Measurements from ENCODE around the gene TNXB. TPM values are rescaled to one million over a fixed set of nuclear protein-coding genes. Genes with fewer than 3 reads are reported as not detected.
"Not testable (repeated sequence)": the region's sequence is repeated elsewhere in the genome, so short reads cannot be mapped to it uniquely, and the experiment has no call there.

Gene TNXB
- total RNA-seq, 2 experiments from 2014 or later = 5.7 to 6.4 TPM

DNA sequence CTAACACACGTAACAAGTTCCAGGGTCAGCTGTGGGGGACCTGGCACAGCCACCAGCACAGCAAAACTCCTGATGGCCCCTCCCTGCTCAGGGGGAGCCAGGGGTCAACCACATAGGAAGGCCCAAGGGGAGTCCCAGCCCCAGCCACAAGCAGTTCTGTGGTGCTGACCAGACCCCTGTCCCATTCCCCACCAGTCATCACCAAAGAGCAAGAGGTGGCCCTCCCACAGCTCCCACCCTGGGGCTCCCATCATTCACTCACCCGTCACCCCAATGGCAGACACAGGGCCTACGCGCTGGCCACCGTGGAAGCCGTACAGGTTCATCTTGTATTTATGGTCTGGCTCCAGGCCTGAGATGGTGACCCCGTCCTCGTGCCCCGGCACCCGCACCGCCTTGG lies 59.4 kb downstream of the TNXB start:
- CTCF ChIA-PET; H3K36me3 Mint-ChIP-seq (ENCODE audit: low read depth); H3K9me3 Mint-ChIP-seq; POLR2A ChIA-PET; H3K4me1 Mint-ChIP-seq; DNase-seq; H3K27ac Mint-ChIP-seq; H3K27me3 Mint-ChIP-seq; H3K4me3 Mint-ChIP-seq: not testable (repeated sequence)

- H3K36me3 Mint-ChIP-seq (ENCODE audit: low read depth); POLR2A ChIA-PET; H3K4me3 Mint-ChIP-seq; H3K4me1 Mint-ChIP-seq; H3K27ac Mint-ChIP-seq; DNase-seq; H3K27me3 Mint-ChIP-seq; H3K9me3 Mint-ChIP-seq; CTCF ChIA-PET: not testable (repeated sequence)
Observed at GRCh38 chr6:32049149-32049548, 60.0 kb downstream of the TNXB start.

- DNase-seq = peak; percentile 67
Observed at GRCh38 chr6:32047855-32048766, 61.0 kb downstream of the TNXB start.

DNA sequence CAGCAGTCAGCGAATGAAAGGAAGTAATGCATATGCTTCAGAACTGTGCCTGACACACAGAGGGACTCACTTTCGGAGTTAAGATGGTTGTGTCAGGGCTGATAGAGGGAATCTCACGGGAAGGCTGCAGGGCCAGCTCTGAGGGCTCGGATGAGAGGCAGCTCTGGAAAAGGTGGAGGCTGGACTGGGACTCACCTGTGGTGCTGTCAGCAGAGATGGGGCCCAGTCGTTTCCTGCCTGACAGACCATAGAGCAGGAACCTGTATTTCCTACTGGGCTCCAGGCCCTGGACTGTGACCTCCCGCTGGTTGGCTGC lies 61.6 kb downstream of the TNXB start:
- ChIA-PET POLR2A (no interaction called here), CTCF (interaction anchor here (1.7 kb wide), 1 partner anchor 231 kb away, joined by 3 read pairs; no protein-coding TSS in a partner anchor)
- Mint-ChIP-seq H3K27me3 (peaks cover 6% of the 10 kb centered on the region), H3K27ac (no peak overlapping the region), H3K4me3 (no peak overlapping the region), H3K4me1 (no peaks in the 10 kb centered on the region), H3K9me3 (no peaks in the 10 kb centered on the region), H3K36me3 (ENCODE audit: low read depth) (no peaks in the 10 kb centered on the region)
- no peak for DNase-seq

More at GRCh38 chr6:32047855-32048766, 61.0 kb downstream of the TNXB start:
- ChIA-PET CTCF (interaction anchor here (1.7 kb wide), 1 partner anchor 231 kb away, joined by 3 read pairs; no protein-coding TSS in a partner anchor), POLR2A (no interaction called here)
- no peaks in the 10 kb centered on the region for H3K9me3 Mint-ChIP-seq
- no peaks in the 10 kb centered on the region for H3K4me1 Mint-ChIP-seq
- no peaks in the 10 kb centered on the region for H3K36me3 Mint-ChIP-seq (ENCODE audit: low read depth)
- no peak overlapping the region for H3K4me3 Mint-ChIP-seq
- H3K27ac Mint-ChIP-seq = no peak overlapping the region
- H3K27me3 Mint-ChIP-seq = peaks cover 6% of the 10 kb centered on the region

DNA sequence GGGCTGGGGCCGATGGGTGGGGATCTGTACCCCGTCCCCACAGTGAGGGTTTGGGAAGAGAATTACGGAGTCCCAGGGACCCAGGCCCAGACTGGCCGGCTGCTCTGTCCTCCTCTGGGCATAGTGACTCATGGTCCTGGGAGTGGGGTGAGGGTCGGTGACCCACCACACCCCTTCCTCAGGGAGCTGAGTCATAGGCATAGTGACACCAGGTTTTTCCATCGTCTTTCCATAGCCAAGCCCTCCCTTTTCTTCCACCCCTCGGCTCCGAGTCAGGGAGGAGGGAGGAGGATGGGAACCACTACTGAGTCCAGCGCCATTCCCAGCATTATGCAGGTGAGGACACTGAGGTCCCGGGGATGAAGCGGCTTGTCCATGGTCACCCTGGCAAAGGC lies 62.1 kb downstream of the TNXB start:
- POLR2A ChIA-PET = no interaction called here
- H3K4me3 Mint-ChIP-seq = no peak overlapping the region
- H3K36me3 Mint-ChIP-seq (ENCODE audit: low read depth) = no peaks in the 10 kb centered on the region
- no peaks in the 10 kb centered on the region for H3K9me3 Mint-ChIP-seq
- H3K27ac Mint-ChIP-seq = no peak overlapping the region
- peaks cover 6% of the 10 kb centered on the region for H3K27me3 Mint-ChIP-seq
- no peak for DNase-seq
- CTCF ChIA-PET = interaction anchor here (1.7 kb wide), 1 partner anchor 232 kb away, joined by 3 read pairs; no protein-coding TSS in a partner anchor
- H3K4me1 Mint-ChIP-seq = no peaks in the 10 kb centered on the region

DNA sequence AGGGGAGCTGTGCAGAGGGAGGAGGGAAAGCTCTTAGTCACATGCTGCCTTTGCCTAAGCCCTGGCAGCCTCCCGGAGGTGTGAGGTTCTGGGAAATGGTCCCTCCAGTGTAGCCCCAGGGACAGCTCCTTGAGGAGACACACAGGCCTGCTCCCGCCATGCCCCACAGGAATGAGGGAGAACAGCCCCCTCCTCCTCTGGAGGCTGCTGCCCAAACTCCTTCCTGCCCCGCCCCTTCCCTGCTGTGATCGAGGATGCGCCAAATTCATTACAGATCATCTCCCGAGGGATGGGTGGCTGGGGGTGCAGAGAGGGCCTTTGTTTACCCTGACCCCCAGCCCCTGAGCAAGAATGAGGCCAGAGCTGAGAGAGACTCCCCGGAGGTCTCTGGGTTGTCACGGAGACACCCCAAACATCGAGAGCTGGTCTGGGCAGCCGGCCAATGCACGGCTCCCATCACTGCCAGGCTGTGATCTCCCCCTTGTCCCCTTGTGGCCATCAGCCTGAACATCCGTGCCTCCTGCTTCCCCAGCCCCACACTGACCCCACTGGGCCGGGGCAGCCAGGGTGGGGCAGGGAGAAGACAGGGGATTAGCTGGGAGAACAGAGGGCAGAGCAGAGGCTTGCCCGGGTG lies 62.6 kb downstream of the TNXB start:
- H3K27ac Mint-ChIP-seq = no peak overlapping the region
- no peaks in the 10 kb centered on the region for H3K4me1 Mint-ChIP-seq
- no peaks in the 10 kb centered on the region for H3K9me3 Mint-ChIP-seq
- CTCF ChIA-PET = interaction anchor here (1.7 kb wide), 1 partner anchor 232 kb away, joined by 3 read pairs; no protein-coding TSS in a partner anchor
- POLR2A ChIA-PET = no interaction called here
- no peak overlapping the region for H3K4me3 Mint-ChIP-seq
- H3K27me3 Mint-ChIP-seq = peaks cover 4% of the 10 kb centered on the region
- H3K36me3 Mint-ChIP-seq (ENCODE audit: low read depth) = no peaks in the 10 kb centered on the region
- DNase-seq = no peak

- Mint-ChIP-seq H3K4me1 (no peaks in the 10 kb centered on the region), H3K27ac (no peak overlapping the region), H3K4me3 (no peak overlapping the region), H3K9me3 (no peaks in the 10 kb centered on the region), H3K36me3 (ENCODE audit: low read depth) (no peaks in the 10 kb centered on the region), H3K27me3 (peaks cover 1% of the 10 kb centered on the region)
- DNase-seq = no peak
- CTCF ChIA-PET = no interaction called here
- POLR2A ChIA-PET = no interaction called here
Observed at GRCh38 chr6:32045811-32046449, 63.2 kb downstream of the TNXB start.

DNA sequence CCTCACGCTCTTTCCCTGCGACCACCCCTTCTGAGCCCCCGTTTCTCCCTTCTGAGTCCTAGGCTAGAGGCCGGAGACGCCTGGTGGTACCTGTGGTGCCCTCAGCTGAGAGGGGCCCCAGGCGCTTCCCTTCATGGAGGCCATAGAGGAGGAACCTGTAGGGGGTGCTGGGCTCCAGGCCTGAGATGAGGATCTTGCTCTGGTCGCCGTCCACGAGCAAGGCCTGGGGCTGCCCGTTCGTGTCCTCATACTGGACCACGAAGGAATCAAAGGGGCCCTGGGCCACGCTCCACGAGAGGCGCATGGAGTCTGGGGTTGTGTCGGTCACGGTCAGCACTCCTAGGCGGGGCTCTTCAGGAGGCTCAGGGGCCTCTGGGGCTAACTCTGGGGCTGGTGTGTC lies 64.2 kb downstream of the TNXB start:
- H3K4me1 Mint-ChIP-seq; H3K27ac Mint-ChIP-seq; H3K36me3 Mint-ChIP-seq (ENCODE audit: low read depth); POLR2A ChIA-PET; DNase-seq; H3K4me3 Mint-ChIP-seq; H3K27me3 Mint-ChIP-seq; CTCF ChIA-PET; H3K9me3 Mint-ChIP-seq: not testable (repeated sequence)

DNA sequence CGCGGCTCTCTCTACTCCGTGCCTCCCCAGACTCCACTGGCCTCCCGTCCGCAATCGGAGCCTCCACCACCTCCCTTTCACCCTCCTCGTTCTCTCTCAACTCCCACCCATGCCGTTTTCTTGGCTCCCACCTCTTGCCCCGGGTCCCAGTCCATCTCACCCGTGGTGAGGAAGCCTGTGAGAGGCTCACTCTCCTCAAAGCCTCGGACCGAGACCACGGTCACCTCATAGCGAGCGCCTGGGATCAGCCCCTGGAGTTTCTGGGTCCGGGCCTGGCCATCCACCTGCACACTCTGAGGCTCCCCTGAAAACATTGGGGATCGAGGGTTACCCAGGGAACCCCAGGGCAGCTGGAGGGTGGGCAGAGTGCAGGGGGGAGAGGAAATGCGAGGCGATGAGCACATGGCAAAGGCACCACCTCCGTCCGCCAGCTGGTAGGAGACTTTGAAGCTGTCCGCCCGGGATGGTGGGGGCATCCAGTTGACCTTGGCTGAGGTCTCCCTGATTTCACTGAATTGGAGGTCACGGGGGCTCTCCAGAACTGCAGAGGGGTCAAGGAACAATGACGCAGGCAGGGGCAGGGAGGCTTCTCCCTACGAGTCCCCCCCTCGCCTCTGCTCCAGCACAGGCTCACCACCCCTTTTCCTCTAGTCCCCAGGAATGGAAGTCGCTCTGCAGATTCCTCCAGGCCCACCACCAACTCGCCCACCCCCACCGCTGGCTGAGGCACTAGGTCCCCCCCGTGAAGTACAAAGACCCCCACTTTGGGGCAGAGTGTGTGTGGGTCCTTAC lies 65.4 kb downstream of the TNXB start:
- H3K4me3 Mint-ChIP-seq; POLR2A ChIA-PET; H3K36me3 Mint-ChIP-seq (ENCODE audit: low read depth); DNase-seq; H3K27me3 Mint-ChIP-seq; H3K4me1 Mint-ChIP-seq; H3K9me3 Mint-ChIP-seq; H3K27ac Mint-ChIP-seq; CTCF ChIA-PET: not testable (repeated sequence)

- CTCF ChIA-PET; H3K9me3 Mint-ChIP-seq; H3K27ac Mint-ChIP-seq; POLR2A ChIA-PET; DNase-seq; H3K4me3 Mint-ChIP-seq; H3K36me3 Mint-ChIP-seq (ENCODE audit: low read depth); H3K27me3 Mint-ChIP-seq; H3K4me1 Mint-ChIP-seq: not testable (repeated sequence)
Observed at GRCh38 chr6:32042276-32042675, 66.9 kb downstream of the TNXB start.

GRCh38 chr6:32041385-32041784 lies 67.8 kb downstream of the TNXB start:
- DNase-seq; POLR2A ChIA-PET; H3K4me3 Mint-ChIP-seq; H3K9me3 Mint-ChIP-seq; CTCF ChIA-PET; H3K36me3 Mint-ChIP-seq (ENCODE audit: low read depth); H3K4me1 Mint-ChIP-seq; H3K27me3 Mint-ChIP-seq; H3K27ac Mint-ChIP-seq: not testable (repeated sequence)

- H3K27ac Mint-ChIP-seq; H3K36me3 Mint-ChIP-seq (ENCODE audit: low read depth); H3K4me1 Mint-ChIP-seq; H3K9me3 Mint-ChIP-seq; CTCF ChIA-PET; POLR2A ChIA-PET; DNase-seq; H3K4me3 Mint-ChIP-seq; H3K27me3 Mint-ChIP-seq: not testable (repeated sequence)
Observed at GRCh38 chr6:32041050-32041321, 68.2 kb downstream of the TNXB start.

- CTCF ChIA-PET; H3K4me3 Mint-ChIP-seq; H3K9me3 Mint-ChIP-seq; H3K27me3 Mint-ChIP-seq; H3K4me1 Mint-ChIP-seq; POLR2A ChIA-PET; H3K27ac Mint-ChIP-seq; H3K36me3 Mint-ChIP-seq (ENCODE audit: low read depth); DNase-seq: not testable (repeated sequence)
Observed at GRCh38 chr6:32040299-32041049, 68.7 kb downstream of the TNXB start.

Measured in activated CD4-positive, alpha-beta memory T cell treated with anti-CD3 and anti-CD28 coated beads, Interleukin-2, amount 10 ng/mL, durations not matched to agents 7 days and 5 days (primary cell).